ENCODE measurements around the gene CD37. TPM values are rescaled to one million over a fixed set of nuclear protein-coding genes. Genes with fewer than 3 reads are reported as not detected.

The CD37 gene
- total RNA-seq, 1 experiment from 2014 or later: 0.76 TPM

GRCh38 chr19:49340069-49340864, 5.1 kb downstream of the CD37 start:
- TF ChIP-seq SP1 (IDR thresholded peaks at IDR 0.05; ENCODE audit: low read depth): no peak
- TF ChIP-seq SRF (IDR thresholded peaks at IDR 0.05; ENCODE audit: low read depth): no peak
- TF ChIP-seq ELF1 (IDR thresholded peaks at IDR 0.05; ENCODE audit: borderline replicate concordance, low read depth): no peak
- no peak for TF ChIP-seq FOSL1 (IDR thresholded peaks at IDR 0.05; ENCODE audit: low read depth)
- TF ChIP-seq, protein P1, sequence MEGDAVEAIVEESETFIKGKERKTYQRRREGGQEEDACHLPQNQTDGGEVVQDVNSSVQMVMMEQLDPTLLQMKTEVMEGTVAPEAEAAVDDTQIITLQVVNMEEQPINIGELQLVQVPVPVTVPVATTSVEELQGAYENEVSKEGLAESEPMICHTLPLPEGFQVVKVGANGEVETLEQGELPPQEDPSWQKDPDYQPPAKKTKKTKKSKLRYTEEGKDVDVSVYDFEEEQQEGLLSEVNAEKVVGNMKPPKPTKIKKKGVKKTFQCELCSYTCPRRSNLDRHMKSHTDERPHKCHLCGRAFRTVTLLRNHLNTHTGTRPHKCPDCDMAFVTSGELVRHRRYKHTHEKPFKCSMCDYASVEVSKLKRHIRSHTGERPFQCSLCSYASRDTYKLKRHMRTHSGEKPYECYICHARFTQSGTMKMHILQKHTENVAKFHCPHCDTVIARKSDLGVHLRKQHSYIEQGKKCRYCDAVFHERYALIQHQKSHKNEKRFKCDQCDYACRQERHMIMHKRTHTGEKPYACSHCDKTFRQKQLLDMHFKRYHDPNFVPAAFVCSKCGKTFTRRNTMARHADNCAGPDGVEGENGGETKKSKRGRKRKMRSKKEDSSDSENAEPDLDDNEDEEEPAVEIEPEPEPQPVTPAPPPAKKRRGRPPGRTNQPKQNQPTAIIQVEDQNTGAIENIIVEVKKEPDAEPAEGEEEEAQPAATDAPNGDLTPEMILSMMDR (IDR thresholded peaks at IDR 0.05 in 2 of 3, conservative IDR thresholded peaks at IDR 0.05 in 1 of 3; ENCODE audit: borderline replicate concordance in 1 of 3, insufficient read depth in 1 of 3, low read depth in 2 of 3, low read length in 2 of 3): no peak
- TF ChIP-seq, protein P2, sequence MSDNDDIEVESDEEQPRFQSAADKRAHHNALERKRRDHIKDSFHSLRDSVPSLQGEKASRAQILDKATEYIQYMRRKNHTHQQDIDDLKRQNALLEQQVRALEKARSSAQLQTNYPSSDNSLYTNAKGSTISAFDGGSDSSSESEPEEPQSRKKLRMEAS (IDR thresholded peaks at IDR 0.05): no peak
- no peak for TF ChIP-seq EGR1 (IDR thresholded peaks at IDR 0.05; ENCODE audit: low read depth)
- no peak for TF ChIP-seq EZH2phosphoT487 (IDR thresholded peaks at IDR 0.05; ENCODE audit: borderline replicate concordance)
- TF ChIP-seq, protein P3, sequence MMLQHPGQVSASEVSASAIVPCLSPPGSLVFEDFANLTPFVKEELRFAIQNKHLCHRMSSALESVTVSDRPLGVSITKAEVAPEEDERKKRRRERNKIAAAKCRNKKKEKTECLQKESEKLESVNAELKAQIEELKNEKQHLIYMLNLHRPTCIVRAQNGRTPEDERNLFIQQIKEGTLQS (IDR thresholded peaks at IDR 0.05): no peak
- no peak for TF ChIP-seq ZNF274 (IDR thresholded peaks at IDR 0.05; ENCODE audit: low read depth, low read length)
- TF ChIP-seq YY1 (IDR thresholded peaks at IDR 0.05; ENCODE audit: extremely low read depth, insufficient replicate concordance, low read depth, low read length): no peak
- TF ChIP-seq, protein P4, sequence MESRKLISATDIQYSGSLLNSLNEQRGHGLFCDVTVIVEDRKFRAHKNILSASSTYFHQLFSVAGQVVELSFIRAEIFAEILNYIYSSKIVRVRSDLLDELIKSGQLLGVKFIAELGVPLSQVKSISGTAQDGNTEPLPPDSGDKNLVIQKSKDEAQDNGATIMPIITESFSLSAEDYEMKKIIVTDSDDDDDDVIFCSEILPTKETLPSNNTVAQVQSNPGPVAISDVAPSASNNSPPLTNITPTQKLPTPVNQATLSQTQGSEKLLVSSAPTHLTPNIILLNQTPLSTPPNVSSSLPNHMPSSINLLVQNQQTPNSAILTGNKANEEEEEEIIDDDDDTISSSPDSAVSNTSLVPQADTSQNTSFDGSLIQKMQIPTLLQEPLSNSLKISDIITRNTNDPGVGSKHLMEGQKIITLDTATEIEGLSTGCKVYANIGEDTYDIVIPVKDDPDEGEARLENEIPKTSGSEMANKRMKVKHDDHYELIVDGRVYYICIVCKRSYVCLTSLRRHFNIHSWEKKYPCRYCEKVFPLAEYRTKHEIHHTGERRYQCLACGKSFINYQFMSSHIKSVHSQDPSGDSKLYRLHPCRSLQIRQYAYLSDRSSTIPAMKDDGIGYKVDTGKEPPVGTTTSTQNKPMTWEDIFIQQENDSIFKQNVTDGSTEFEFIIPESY (IDR thresholded peaks at IDR 0.05; ENCODE audit: extremely low read depth, insufficient replicate concordance, low read length): no peak
- no peak for TF ChIP-seq CEBPB (IDR thresholded peaks at IDR 0.05; ENCODE audit: low read depth)
- no peak for TF ChIP-seq SIN3A (IDR thresholded peaks at IDR 0.05; ENCODE audit: low read depth)
- Histone ChIP-seq H3K9me3 (ENCODE audit: control insufficient read depth in 1 of 2, insufficient read depth in 1 of 2, low read depth in 1 of 2, low read length in 2 of 2) (no peaks in the 10 kb centered on the region), H4K20me1 (ENCODE audit: insufficient read depth) (no peaks in the 10 kb centered on the region), H3K27ac (ENCODE audit: low read depth, low read length) (no peak overlapping the region), H3K9me2 (ENCODE audit: insufficient read depth) (no peaks in the 10 kb centered on the region), H3K4me1 (ENCODE audit: control insufficient read depth in 1 of 2, insufficient read depth in 2 of 2, low read length in 2 of 2) (peaks cover 0 to 6% of the 10 kb centered on the region in 2 experiments; a peak in 1 of 4 replicates), H3K4me3 (replicated peaks in 1 of 2; ENCODE audit: low read depth in 1 of 2, low read length in 2 of 2) (no peak overlapping the region), H3K79me2 (ENCODE audit: insufficient read depth, low read length) (no peaks in the 10 kb centered on the region), H3K36me3 (ENCODE audit: control insufficient read depth in 1 of 2, insufficient read depth in 2 of 2, low read length in 2 of 2) (peaks cover 11 to 23% of the 10 kb centered on the region in 2 experiments; a peak in 3 of 4 replicates), H3K9ac (ENCODE audit: low read length) (no peak overlapping the region), H2AFZ (ENCODE audit: low read depth, low read length, poor library complexity, severe bottlenecking) (no peak overlapping the region), H3K27me3 (ENCODE audit: insufficient read depth, low read length) (no peaks in the 10 kb centered on the region), H3K4me2 (ENCODE audit: low read length) (no peak overlapping the region)
- RAD21 ChIA-PET (ENCODE audit: low non-redundant PET in 1 of 2, low total read pairs in 2 of 2, uncharacterized antibody in 2 of 2, unreplicated experiment in 2 of 2): no interaction called here
- intact Hi-C loops (cut with micrococcal nuclease): no loop called here
- CTCF ChIA-PET: no interaction called here
- no peak for DNase-seq (ENCODE audit: low read depth, low spot score)
- BruUV-seq (replicated peaks): no TSS peak
- POLR2A ChIA-PET: no interaction called here
- ATAC-seq: no peak
